KMS-11 (cell line): ENCODE results near the gene MGAT4A.

Experiments used
- H2AFZ ChIP-seq: fragments of 200-600 bp; sonication (generic); 2 replicates; pipeline ENCODE4 v1.6.1; 2016; ENCODE audit warnings: antibody characterized with exemption, mixed run types, low read depth
- H3K27ac ChIP-seq: fragments of 200-600 bp; sonication (generic); 2 replicates; pipeline ENCODE4 v1.6.1; 2016; ENCODE audit warnings: mild to moderate bottlenecking, mixed run types
- H3K27me3 ChIP-seq: fragments of 200-600 bp; sonication (generic); 2 replicates; pipeline ENCODE4 v1.6.1; 2017; ENCODE audit warnings: mild to moderate bottlenecking, low read depth, mixed run types, moderate library complexity; ENCODE audit not compliant: insufficient read depth
- H3K36me3 ChIP-seq: fragments of 200-600 bp; sonication (generic); 2 replicates; pipeline ENCODE4 v1.6.1; 2017; ENCODE audit warnings: mild to moderate bottlenecking, mixed run types; ENCODE audit not compliant: insufficient read depth
- H3K4me1 ChIP-seq: fragments of 200-600 bp; sonication (generic); 2 replicates; pipeline ENCODE4 v1.6.1; 2016; ENCODE audit warnings: mild to moderate bottlenecking, low read depth, mixed run types; ENCODE audit not compliant: poor library complexity, severe bottlenecking
- H3K4me2 ChIP-seq: fragments of 200-600 bp; sonication (generic); 2 replicates; pipeline ENCODE4 v1.7.0; 2016; ENCODE audit warnings: mild to moderate bottlenecking, mixed run types
- H3K4me3 ChIP-seq: fragments of 200-600 bp; sonication (generic); IDR thresholded peaks from 2 replicates; pipeline ENCODE4 v1.6.1; 2017; ENCODE audit warnings: low read depth, low read length, mixed read lengths; ENCODE audit not compliant: insufficient read depth
- H3K79me2 ChIP-seq: fragments of 200-600 bp; sonication (generic); 2 replicates; pipeline ENCODE4 v1.6.1; 2016; ENCODE audit warnings: low read depth, mixed run types; ENCODE audit not compliant: insufficient read depth
- H3K9ac ChIP-seq: fragments of 200-600 bp; sonication (generic); 2 replicates; pipeline ENCODE4 v1.6.1; 2016; ENCODE audit warnings: mild to moderate bottlenecking, mixed run types
- H4K20me1 ChIP-seq: fragments of 200-600 bp; sonication (generic); 2 replicates; pipeline ENCODE4 v1.6.1; 2016; ENCODE audit warnings: mild to moderate bottlenecking, mixed run types; ENCODE audit not compliant: insufficient read depth
- TF ChIP-seq, protein P1 (sequence below): fragments of 200-600 bp; sonication (generic); conservative IDR thresholded peaks from 2 replicates; pipeline ENCODE4 v1.6.1; 2017; ENCODE audit warnings: low read depth, mild to moderate bottlenecking, antibody characterized with exemption, low read length, moderate library complexity, mixed read lengths

Gene MGAT4A

DNA sequence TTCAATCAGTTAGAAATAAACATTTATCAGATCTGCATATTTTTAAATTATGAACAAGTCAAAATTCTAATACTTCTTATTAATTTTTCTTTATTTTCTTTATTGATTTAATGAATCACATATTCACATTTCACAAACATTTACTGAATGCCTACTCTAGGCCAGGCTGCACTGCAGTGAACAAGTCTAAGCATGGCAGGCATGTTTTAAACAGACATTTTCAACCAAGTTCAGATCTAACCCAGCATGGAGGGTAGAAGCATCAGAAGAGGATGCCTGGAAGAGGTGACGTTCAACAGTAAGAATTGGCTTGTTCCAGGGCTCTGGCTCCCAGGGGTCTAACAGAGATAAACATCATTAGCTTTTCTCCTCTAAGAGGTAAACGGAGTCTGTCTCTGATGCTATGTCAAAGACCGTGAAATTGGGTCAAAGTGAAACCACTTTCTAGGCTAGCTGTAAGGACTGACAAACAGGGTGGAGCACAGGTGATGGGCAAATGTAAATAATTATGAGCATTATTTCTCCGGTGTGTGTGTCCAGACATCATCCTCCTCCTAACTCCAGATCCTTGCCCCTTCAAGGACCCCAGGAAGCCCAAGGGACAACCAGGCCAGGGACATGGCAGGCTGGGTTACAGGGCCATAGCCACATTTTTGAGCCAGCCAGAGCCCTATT lies 72.0 kb downstream of the MGAT4A start:
- Histone ChIP-seq H3K36me3 (no peaks in the 10 kb centered on the region), H3K9ac (no peak overlapping the region), H3K27me3 (no peaks in the 10 kb centered on the region), H3K4me2 (no peak overlapping the region), H3K79me2 (no peaks in the 10 kb centered on the region), H3K4me1 (no peaks in the 10 kb centered on the region), H3K27ac (no peak overlapping the region), H3K4me3 (no peak overlapping the region), H2AFZ (no peak overlapping the region), H4K20me1 (no peaks in the 10 kb centered on the region)
- TF ChIP-seq, protein P1, sequence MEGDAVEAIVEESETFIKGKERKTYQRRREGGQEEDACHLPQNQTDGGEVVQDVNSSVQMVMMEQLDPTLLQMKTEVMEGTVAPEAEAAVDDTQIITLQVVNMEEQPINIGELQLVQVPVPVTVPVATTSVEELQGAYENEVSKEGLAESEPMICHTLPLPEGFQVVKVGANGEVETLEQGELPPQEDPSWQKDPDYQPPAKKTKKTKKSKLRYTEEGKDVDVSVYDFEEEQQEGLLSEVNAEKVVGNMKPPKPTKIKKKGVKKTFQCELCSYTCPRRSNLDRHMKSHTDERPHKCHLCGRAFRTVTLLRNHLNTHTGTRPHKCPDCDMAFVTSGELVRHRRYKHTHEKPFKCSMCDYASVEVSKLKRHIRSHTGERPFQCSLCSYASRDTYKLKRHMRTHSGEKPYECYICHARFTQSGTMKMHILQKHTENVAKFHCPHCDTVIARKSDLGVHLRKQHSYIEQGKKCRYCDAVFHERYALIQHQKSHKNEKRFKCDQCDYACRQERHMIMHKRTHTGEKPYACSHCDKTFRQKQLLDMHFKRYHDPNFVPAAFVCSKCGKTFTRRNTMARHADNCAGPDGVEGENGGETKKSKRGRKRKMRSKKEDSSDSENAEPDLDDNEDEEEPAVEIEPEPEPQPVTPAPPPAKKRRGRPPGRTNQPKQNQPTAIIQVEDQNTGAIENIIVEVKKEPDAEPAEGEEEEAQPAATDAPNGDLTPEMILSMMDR, result no peak

DNA sequence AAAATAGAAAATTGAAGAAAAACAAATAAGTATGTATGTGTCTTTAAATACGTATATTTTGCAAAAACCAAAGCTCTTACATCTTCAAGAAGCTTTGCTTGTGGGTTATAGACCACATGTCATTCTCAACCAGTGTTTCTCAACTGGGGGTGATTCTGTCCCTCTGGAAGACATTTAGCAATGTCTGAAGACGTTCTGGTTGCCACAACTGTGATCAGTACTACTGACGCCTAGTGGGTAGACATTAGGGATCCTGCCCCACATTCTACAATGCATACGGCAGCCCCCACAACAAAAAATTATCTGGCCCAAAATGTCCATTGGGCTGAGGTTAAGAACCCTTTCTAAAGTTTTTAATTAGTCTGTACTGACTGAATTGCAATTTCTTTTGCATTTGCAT lies 74.1 kb downstream of the MGAT4A start:
- H3K27ac ChIP-seq, result no peak overlapping the region
- no peak overlapping the region for H3K4me3 ChIP-seq
- no peaks in the 10 kb centered on the region for H3K79me2 ChIP-seq
- TF ChIP-seq, protein P1, result no peak
- no peak overlapping the region for H2AFZ ChIP-seq
- no peaks in the 10 kb centered on the region for H4K20me1 ChIP-seq
- no peak overlapping the region for H3K9ac ChIP-seq
- no peaks in the 10 kb centered on the region for H3K4me1 ChIP-seq
- H3K4me2 ChIP-seq, result no peak overlapping the region
- no peaks in the 10 kb centered on the region for H3K27me3 ChIP-seq
- no peaks in the 10 kb centered on the region for H3K36me3 ChIP-seq

DNA sequence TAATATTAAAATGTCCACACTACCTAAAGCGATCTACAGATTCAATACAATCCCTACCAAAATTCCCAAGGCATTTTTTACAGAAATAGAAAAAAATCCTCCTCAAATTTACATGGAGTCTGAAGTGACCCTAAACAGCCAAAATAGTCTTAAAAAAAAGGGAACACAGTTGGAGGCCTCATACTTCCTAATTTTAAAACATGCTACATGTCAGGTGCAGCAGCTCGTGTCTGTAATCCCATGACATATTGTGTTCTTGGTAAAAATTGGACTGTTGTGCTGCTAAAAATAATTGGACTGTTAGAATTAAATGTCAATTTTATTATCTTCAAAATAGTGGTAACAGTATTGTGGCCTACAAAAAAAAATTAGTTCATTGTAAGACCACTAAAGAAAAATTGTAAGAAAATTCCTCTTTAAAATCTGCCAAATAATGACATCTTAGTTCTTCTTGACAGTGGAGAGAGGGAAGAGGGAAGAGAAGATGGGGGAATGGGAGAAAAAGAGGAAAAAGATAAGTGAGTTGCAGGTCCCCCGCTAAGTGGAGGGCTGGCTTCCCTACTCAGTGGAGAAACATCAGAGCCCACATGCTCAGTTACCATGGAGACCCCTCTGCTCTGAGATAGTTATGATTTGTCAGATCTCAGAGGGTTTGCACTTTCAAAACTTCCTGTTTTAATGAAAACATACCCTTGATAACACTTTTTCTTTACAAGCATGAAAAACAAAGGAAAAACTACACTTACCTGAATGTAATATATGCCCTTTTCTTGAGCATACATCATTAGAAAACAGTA lies 76.0 kb downstream of the MGAT4A start:
- H3K9ac ChIP-seq, result no peak overlapping the region
- H4K20me1 ChIP-seq, result no peaks in the 10 kb centered on the region
- H2AFZ ChIP-seq, result no peak overlapping the region
- no peaks in the 10 kb centered on the region for H3K36me3 ChIP-seq
- no peak overlapping the region for H3K4me2 ChIP-seq
- H3K27me3 ChIP-seq, result no peaks in the 10 kb centered on the region
- H3K4me3 ChIP-seq, result no peak overlapping the region
- H3K79me2 ChIP-seq, result no peaks in the 10 kb centered on the region
- TF ChIP-seq, protein P1, result no peak
- no peaks in the 10 kb centered on the region for H3K4me1 ChIP-seq
- H3K27ac ChIP-seq, result no peak overlapping the region

DNA sequence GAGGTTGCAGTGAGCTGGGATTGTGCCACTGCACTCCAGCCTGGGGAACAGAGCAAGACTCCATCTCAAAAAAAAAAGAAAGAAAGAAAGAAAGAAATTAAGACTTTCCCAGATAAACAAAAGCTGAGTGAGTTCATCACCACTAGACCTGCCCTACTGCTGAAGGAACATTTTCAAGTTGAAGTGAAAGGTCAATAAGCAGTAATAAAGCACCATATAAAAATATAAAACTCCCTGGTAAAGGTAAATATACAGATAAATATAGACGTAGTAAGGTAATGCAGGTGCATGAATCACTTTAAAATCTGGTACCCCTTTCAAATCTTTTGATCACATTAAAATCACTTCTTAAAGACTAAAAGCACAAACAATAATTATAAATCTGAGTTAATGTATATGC lies 79.9 kb downstream of the MGAT4A start:
- TF ChIP-seq, protein P1, result no peak

More for the DNA sequence above, 79.9 kb downstream of the MGAT4A start:
- no peaks in the 10 kb centered on the region for H4K20me1 ChIP-seq
- no peak overlapping the region for H2AFZ ChIP-seq
- H3K36me3 ChIP-seq, result no peaks in the 10 kb centered on the region
- no peaks in the 10 kb centered on the region for H3K27me3 ChIP-seq
- no peak overlapping the region for H3K4me3 ChIP-seq
- H3K9ac ChIP-seq, result no peak overlapping the region
- H3K27ac ChIP-seq, result no peak overlapping the region
- no peaks in the 10 kb centered on the region for H3K79me2 ChIP-seq
- no peak overlapping the region for H3K4me2 ChIP-seq
- H3K4me1 ChIP-seq, result peaks cover 3% of the 10 kb centered on the region
